Tibial nerve (tissue), 4 donors: ENCODE data around the gene DCAF10. TPM values are rescaled to one million over a fixed set of nuclear protein-coding genes. Genes with fewer than 3 reads are reported as not detected.
"Not testable (repeated sequence)": the region's sequence is repeated elsewhere in the genome, so short reads cannot be mapped to it uniquely, and the experiment has no call there.

Experiments
- DNase-seq, 2 donors: peaks; one replicate each; pipeline ENCODE4 v3.0.0-alpha.2; 2019; ENCODE audit warnings: low spot score in 2 of 2
- H3K27ac ChIP-seq, 4 donors: fragments of 200-600 bp; sonication (generic) in 3 of 4; one replicate each; pipeline ENCODE4 v1.5.1; 2017 to 2019; ENCODE audit warnings: mild to moderate bottlenecking in 1 of 4
- H3K27me3 ChIP-seq, 2 donors: fragments of 200-600 bp; sonication (generic) in 1 of 2; one replicate each; pipeline versions ENCODE4 v1.5.1 to v1.6.0; 2017 to 2019
- H3K36me3 ChIP-seq, 3 donors: fragments of 200-600 bp; sonication (generic); one replicate each; pipeline ENCODE4 v1.5.1; 2018 to 2019
- H3K4me1 ChIP-seq, 4 donors: fragments of 200-600 bp; sonication (generic) in 3 of 4; one replicate each; pipeline ENCODE4 v1.5.1; 2017 to 2019
- H3K4me3 ChIP-seq, 4 donors: fragments of 200-600 bp; sonication (generic) in 3 of 4; one replicate each; pipeline ENCODE4 v1.5.1; 2017 to 2019; ENCODE audit warnings: mild to moderate bottlenecking in 1 of 4, moderate library complexity in 1 of 4
- H3K9me3 ChIP-seq, 4 donors: fragments of 200-600 bp; sonication (generic) in 3 of 4; one replicate each; pipeline ENCODE4 v1.5.1; 2017 to 2019
- EP300 ChIP-seq, 2 donors: sonication (generic); formaldehyde crosslinking; IDR thresholded peaks; one replicate each; pipeline ENCODE4 v1.6.1; 2017; ENCODE audit warnings: antibody characterized with exemption in 2 of 2, mild to moderate bottlenecking in 1 of 2
- POLR2A ChIP-seq, 2 donors: fragments of 450-650 bp; IDR thresholded peaks; one replicate each; pipeline ENCODE4 v1.6.1; 2017; ENCODE audit warnings: antibody characterized with exemption in 2 of 2, mild to moderate bottlenecking in 2 of 2, moderate library complexity in 2 of 2
- WGBS, 2 donors: methylation state at CpG; one replicate each; pipeline ENCODE4 v1.1.5; 2018; 5-methylcytosine and 5-hydroxymethylcytosine counted together
- total RNA-seq, 4 donors: library from RNA; depleted of rRNA; stranded (reverse); fragments of >200 nt; gene quantifications; one replicate each; pipeline ENCODE4 v1.1.0, GENCODE V29; 2016
- TF ChIP-seq, protein P1 (sequence below), 5 experiments: fragments of 200-600 bp in 3 of 5; fragments of 450-650 bp in 2 of 5; sonication (generic) in 3 of 5; IDR thresholded peaks; one replicate each; pipeline ENCODE4 v1.5.1; 2016 to 2019; ENCODE audit warnings: antibody characterized with exemption in 5 of 5, mild to moderate bottlenecking in 3 of 5, moderate library complexity in 2 of 5

The DCAF10 gene
- total RNA-seq, 4 donors from 2014 or later, result 18.6 to 31.4 (median 21.5) TPM

DNA sequence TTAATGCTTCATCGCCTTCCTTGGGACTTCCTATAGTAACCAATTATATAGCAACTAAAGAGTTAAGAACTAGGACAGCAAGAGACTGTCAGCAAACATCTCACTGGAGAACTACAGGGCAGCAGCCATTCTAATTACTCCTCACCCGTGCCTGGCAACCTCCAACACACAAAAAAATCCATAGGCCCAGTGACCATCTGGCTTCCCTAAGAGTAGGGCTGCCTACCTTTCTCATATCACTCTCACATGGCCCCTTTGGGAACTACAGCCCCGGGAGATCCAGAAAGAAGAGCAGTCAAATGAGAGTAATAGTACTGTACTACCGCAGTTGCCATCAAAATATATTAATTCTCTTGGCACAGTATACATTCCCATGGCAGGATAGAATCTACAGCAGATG is 5.7 kb downstream of the DCAF10 start:
- Histone ChIP-seq H3K4me3 (no peak overlapping the region), H3K4me1 (peaks cover 0 to 38% (median 20%) of the 10 kb centered on the region in 4 donors), H3K9me3 (no peaks in the 10 kb centered on the region), H3K27ac (no peak overlapping the region), H3K36me3 (peaks cover 0 to 6% (median 0%) of the 10 kb centered on the region in 3 donors), H3K27me3 (no peaks in the 10 kb centered on the region)
- TF ChIP-seq POLR2A (IDR thresholded peaks at IDR 0.05) (no peak), EP300 (IDR thresholded peaks at IDR 0.05) (no peak)
- TF ChIP-seq, protein P1, sequence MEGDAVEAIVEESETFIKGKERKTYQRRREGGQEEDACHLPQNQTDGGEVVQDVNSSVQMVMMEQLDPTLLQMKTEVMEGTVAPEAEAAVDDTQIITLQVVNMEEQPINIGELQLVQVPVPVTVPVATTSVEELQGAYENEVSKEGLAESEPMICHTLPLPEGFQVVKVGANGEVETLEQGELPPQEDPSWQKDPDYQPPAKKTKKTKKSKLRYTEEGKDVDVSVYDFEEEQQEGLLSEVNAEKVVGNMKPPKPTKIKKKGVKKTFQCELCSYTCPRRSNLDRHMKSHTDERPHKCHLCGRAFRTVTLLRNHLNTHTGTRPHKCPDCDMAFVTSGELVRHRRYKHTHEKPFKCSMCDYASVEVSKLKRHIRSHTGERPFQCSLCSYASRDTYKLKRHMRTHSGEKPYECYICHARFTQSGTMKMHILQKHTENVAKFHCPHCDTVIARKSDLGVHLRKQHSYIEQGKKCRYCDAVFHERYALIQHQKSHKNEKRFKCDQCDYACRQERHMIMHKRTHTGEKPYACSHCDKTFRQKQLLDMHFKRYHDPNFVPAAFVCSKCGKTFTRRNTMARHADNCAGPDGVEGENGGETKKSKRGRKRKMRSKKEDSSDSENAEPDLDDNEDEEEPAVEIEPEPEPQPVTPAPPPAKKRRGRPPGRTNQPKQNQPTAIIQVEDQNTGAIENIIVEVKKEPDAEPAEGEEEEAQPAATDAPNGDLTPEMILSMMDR (IDR thresholded peaks at IDR 0.05), result no peak
- no peak for DNase-seq
- 68 to 73% methylated on average over 4 of the region's 4 CpGs for WGBS, 2 donors

DNA sequence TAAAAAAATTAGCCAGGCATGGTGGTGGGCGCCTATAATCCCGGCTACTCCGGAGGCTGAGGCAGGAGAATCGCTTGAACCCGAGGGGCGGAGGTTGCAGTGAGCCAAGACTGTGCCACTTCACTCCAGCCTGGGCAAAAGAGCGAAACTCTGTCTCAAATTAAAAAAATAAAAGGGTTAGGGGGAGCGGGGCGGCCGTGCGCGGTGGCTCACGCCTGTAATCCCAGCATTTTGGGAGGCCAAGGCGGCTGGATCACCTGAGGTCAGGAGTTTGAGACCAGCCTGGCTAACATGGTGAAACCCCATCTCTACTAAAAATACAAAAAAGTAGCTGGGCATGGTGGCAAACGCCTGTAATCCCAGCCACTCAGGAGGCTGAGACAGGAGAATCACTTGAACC is 9.1 kb downstream of the DCAF10 start:
- peaks cover 0 to 11% (median 0%) of the 10 kb centered on the region in 4 donors for H3K4me1 ChIP-seq
- not testable (repeated sequence) for DNase-seq, H3K9me3 ChIP-seq, H3K36me3 ChIP-seq, H3K27ac ChIP-seq, H3K4me3 ChIP-seq, H3K27me3 ChIP-seq
- 96 to 97% methylated on average over 15 of the region's 15 CpGs for WGBS, 2 donors

DNA sequence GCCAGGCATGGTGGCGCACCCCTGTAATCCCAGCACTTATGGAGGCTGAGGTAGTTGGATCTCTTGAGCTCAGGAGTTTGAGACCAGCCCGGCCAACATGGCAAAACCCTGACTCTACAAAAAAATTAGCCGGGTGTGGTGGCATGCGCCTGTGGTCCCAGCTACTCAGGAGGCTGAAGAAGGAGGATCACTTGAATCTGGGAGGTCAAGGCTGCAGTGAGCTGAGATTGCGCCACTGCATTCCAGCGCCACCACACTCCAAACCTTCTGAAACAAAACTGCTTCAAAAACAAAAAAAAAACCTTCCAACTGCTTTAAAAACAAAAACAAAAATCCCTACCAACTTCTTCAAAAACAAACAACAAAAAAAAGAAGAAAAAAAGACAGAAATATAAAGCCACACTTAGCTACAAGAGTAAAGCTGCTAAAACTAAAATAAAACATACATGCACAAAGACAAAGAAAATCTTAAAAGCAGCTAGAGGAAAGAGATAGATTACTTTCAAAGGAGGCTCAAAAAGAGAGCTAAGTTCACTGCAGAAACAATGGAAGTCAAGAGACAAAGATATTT is 11.4 kb downstream of the DCAF10 start:
- no peak for DNase-seq
- H3K9me3 ChIP-seq, result no peaks in the 10 kb centered on the region
- H3K36me3 ChIP-seq, result peaks cover 0 to 9% (median 0%) of the 10 kb centered on the region in 3 donors
- H3K4me1 ChIP-seq, result peaks cover 0 to under 1% (median 0%) of the 10 kb centered on the region in 4 donors
- H3K4me3 ChIP-seq, result no peak overlapping the region
- H3K27me3 ChIP-seq, result no peaks in the 10 kb centered on the region
- no peak for TF ChIP-seq POLR2A (IDR thresholded peaks at IDR 0.05)
- TF ChIP-seq, protein P1 (IDR thresholded peaks at IDR 0.05), result no peak
- TF ChIP-seq EP300 (IDR thresholded peaks at IDR 0.05), result no peak
- 95 to 96% methylated on average over 6 of the region's 6 CpGs for WGBS, 2 donors
- no peak overlapping the region for H3K27ac ChIP-seq

DNA sequence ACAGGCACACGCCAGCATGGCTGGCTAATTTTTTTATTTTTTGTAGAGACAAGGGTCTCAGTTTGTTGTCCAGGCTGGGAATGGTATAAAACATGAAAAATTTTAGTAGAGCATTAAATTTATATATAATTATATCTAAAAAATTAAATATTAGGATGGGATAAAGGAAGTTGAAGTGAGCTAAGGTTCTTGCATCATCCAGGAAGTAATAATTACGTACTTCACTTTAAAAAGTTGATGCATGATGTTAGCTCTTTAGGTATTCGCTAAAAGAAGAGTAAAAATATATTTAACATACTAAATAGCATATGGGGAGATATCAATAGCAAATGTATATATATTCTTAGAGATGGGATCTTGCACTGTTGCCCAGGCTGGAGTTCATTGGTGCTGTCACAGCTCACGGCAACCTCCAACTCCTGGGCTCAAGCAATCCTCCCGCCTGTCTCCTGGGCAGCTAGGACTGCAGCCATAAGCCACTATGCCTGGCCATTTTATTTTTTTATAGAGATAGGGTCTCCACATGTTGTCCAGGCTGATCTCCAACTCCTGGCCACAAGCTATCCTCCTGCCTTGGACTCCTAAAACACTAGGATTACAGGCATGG is 12.3 kb downstream of the DCAF10 start:
- Histone ChIP-seq H3K4me1 (no peaks in the 10 kb centered on the region), H3K27ac (no peak overlapping the region), H3K4me3 (no peak overlapping the region), H3K36me3 (peaks cover 0 to 6% (median 0%) of the 10 kb centered on the region in 3 donors), H3K9me3 (no peaks in the 10 kb centered on the region), H3K27me3 (no peaks in the 10 kb centered on the region)
- no peak for TF ChIP-seq EP300 (IDR thresholded peaks at IDR 0.05)
- TF ChIP-seq POLR2A (IDR thresholded peaks at IDR 0.05), result no peak
- TF ChIP-seq, protein P1 (IDR thresholded peaks at IDR 0.05), result no peak
- DNase-seq, result no peak
- WGBS, 2 donors, result 89 to 91% methylated on average over 5 of the region's 5 CpGs

DNA sequence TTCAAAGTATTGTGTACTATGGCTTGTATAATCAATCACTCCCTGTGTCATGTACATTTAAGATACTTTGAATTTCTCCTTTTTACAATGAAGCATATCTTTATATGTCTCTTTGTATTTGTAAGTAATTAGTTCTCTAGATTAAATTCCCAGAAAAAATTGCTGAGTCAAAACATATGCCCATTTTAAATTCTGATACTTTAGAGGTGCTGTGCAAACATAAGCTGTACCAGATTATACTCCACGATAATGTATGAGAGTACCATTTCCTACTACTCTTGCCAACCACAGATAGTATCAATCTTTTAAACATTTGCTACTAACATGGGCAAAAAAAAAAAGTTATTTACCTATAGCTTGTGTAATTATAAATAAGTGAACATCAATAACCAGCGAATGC is 18.3 kb downstream of the DCAF10 start:
- Histone ChIP-seq H3K9me3 (no peaks in the 10 kb centered on the region), H3K36me3 (peaks cover 0 to 28% (median 0%) of the 10 kb centered on the region in 3 donors), H3K4me1 (no peaks in the 10 kb centered on the region), H3K27ac (no peak overlapping the region), H3K27me3 (no peaks in the 10 kb centered on the region), H3K4me3 (no peak overlapping the region)
- no peak for DNase-seq
- TF ChIP-seq, protein P1 (IDR thresholded peaks at IDR 0.05), result no peak
- TF ChIP-seq EP300 (IDR thresholded peaks at IDR 0.05) (no peak), POLR2A (IDR thresholded peaks at IDR 0.05) (no peak)
- WGBS, 2 donors, result 86 to 95% methylated on average over 2 of the region's 2 CpGs
